Fibroblast of skin of right quadriceps (primary cell): Measurements from ENCODE around the gene NTNG1.
A peak's percentile ranks its signal among the peaks of the same experiment; 100 is the strongest.
"Not testable (repeated sequence)": the region's sequence is repeated elsewhere in the genome, so short reads cannot be mapped to it uniquely, and the experiment has no call there.

Experiments
- DNase-seq: peaks from one replicate; pipeline ENCODE4 v3.0.0-alpha.2; 2013

NTNG1 gene

DNA sequence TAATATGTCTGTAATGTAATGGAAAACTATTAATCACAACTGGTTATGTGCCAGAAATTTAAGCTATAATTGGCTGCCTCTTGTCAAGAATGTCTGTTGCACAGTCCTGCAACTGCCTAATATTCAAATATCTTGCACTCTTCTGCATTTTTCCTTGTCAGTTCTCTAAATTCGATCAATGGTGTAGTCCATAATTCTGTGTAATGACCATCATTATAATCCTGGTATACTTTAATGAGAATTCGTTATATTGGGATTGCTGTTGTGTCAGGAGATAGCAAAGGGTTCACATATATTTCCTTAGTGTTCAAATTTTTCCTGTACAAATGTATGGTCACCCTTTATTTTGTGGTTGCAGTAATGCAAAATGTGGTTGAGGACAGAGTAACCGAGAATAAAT lies 4.8 kb downstream of the NTNG1 start:
- peak; percentile 15 for DNase-seq

DNA sequence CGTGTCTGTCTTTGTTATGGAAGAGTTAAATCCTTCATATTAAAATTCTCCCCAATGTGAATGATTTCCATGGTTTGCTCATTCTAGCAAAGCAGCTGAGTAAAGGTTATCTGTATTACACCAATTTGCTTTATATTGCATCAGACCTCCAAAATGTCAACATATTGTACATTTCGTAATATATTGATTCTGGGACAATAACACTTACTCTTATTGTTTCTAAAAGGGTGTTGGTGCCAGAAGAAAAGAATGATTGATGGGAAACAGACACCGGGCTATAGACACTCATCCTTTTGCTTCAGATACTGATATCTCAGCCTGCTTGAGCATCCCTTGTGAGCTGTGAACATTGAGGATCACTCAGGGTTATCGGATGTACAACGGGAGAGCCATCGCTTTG lies 7.0 kb downstream of the NTNG1 start:
- no peak for DNase-seq

DNA sequence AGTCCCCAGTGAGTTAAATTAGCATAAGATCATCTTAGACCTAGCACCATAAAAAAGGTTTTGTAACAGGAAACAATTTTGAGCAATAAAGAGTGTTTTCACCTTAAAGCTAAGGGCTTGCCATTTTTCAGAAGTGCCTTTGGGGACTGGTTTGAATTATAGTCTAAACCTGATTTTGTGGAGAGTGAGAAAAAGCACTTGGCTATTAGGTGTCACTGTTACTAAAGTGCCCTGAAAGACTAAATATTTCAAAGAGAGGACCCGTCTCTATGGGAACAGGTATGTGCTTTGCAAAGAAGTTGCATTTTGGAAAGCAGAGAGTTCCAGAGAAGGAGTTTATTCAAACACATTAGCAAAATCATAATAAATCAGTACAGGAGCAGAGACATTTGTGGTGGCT lies 9.1 kb downstream of the NTNG1 start:
- DNase-seq = no peak

DNA sequence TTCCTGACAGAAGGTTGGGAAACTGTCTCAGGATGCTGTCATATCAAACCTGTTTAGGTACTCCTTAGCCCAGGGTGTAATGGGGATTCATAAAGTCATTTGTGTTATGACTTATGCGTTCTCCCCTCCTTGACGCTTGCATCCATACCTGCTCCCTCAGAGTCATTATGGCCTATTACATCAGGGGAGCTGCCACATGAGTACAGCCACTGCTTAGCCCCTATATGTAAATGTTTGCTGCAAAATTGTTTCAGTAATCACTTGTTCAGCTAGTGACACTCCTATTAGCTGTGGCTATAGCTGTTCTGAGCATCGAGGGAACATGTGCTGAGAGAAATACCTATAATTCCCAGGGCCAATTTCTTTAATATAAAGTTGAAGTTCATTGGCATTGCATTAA lies 10.5 kb downstream of the NTNG1 start:
- no peak for DNase-seq

DNA sequence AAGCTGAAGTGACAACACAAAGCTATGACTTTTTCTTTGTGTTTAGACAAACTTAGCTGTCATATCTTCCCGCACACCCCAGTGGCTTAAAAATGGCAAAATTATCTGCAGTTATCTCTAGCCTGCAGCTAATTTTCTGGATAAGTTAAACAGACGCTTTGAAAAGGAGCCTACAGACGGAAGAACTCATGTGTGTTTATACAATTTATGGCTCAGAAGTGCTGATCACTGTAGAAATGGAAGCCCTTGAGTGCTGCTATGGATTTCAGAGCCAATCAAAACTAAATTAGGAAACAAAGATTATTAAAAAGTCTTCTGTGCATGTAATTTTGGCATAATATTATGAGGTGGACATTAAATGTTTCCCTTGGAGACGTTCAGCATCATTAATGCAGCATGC lies 11.6 kb downstream of the NTNG1 start:
- no peak for DNase-seq

DNA sequence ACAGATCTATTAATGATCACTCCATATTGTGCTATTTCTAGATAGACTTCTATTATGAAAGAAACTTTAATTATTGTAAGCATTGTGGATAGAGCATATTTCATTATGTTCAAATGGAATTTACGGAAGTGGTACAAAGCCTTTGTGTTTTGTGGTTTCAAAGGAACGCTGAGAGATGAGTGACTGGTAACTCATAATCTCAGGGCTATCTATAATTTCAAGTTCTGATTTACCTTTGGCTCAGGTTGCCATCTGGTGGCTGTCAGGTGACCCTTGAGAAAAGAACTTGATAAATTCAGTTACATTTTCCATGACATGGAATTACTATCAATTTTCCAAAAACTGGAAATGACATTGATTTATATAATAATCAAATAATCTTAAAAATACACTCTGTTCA lies 12.2 kb downstream of the NTNG1 start:
- peak; percentile 13 for DNase-seq

DNA sequence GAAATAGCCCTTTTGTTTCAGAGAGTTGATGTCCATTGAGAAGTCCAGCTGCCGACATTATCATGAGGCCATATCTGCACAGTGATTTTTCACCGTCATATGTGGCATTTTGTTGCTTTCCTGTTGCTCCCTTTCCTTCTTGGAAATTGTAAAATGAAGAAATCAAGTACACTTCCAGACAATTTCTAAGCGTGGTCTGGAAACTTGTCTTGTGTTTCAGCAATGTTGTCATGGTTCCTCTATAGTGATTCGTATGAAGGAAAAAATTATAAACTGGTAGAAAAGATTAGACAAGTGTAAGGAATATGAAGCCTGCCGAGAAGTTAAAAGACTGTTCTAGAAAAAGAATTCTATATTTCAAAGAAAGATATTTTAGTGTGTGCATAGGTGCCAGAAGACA lies 17.7 kb downstream of the NTNG1 start:
- no peak for DNase-seq

DNA sequence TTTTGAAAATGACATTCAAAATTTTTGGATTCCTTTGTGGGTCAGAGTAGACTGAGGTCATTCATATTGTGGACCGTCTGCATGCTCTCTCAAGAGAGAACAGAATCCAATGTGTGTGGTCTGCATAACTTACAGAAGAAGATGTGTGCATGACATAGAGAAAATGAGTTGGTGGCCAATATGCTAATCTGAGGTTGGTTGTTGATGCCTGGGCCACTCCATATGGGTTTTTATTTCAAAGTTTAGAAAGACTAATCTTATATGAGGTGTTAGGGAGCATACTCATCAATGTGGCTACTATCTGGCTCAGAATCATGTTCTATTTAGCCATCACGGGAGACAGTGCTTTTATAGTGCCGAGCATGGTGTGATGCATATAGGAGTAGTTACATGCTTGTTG lies 18.2 kb downstream of the NTNG1 start:
- DNase-seq = no peak

DNA sequence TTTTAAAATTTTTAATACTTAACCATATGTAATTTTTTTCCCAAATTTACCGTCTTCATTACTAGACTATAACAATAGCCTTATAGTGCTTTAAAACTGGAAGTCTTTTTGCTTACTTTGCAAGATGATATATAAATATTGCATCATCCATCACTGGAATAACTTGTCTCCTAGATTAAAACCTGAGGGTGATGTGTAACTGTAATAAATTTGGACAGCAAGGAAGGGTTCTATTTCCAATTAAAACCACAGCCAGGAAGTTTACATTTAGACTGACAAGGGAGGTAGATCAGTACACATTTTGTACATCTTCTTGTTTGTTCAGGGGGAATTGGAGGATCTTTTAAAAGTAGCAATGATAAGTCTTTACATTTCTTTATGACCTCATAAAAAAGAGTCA lies 21.9 kb downstream of the NTNG1 start:
- DNase-seq = peak; percentile 38

DNA sequence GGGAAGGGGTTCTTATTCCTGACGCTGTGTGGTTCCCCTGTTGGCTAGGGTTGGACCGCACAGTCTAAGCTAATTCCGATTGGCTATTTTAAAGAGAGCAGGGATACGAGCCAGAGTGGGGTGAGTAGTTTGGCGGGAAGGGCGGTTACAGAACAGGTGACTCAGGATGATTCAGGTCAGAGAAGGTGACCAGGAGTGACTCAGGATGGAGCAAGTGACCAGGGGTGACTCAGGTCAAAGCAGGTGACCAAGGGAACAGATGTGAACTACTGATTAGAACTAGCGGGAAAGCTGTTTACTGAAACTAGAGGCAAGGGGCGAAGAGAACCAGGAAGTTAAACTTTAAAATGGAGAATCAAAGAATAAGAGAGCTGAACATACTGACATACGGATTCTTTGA lies 24.1 kb downstream of the NTNG1 start:
- not testable (repeated sequence) for DNase-seq

DNA sequence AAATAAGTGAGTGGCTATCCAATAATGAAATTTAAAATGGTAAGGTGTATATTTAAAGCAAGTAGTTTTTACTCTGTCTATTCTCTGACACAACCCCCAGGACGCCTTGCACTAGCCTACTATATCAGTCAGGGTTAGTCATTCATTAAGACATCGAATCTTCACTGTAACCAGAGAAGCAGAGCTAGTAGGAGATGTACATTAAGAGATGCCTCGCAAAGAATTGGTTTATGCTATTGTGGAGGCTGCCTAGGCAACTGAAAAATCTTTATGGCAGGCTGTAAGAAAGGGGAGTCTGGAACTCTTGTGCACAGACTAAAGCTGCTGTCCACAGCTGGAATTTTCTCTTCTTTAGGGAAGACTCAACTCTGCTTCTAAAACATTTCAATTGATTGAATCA lies 28.8 kb downstream of the NTNG1 start:
- peak; percentile 57 for DNase-seq

DNA sequence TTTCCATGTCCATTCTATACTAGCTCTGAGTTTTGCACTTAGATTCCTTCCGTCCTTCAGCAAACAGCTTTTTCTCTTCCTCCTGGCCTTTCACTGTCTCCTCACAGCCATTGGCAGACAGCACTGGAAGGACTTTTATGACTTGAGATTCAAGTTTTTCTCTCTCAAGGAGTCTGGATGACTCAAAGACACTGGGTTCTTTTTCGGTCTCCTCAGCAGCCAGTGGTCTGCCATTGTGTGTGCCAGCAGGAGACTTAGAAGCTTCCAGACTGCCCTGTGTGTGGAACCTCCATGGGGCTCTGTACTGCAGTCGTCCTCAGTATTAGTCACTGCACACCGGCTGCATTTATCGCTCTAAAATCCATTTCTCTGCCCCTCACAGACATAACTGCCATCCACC lies 30.5 kb downstream of the NTNG1 start:
- no peak for DNase-seq

DNA sequence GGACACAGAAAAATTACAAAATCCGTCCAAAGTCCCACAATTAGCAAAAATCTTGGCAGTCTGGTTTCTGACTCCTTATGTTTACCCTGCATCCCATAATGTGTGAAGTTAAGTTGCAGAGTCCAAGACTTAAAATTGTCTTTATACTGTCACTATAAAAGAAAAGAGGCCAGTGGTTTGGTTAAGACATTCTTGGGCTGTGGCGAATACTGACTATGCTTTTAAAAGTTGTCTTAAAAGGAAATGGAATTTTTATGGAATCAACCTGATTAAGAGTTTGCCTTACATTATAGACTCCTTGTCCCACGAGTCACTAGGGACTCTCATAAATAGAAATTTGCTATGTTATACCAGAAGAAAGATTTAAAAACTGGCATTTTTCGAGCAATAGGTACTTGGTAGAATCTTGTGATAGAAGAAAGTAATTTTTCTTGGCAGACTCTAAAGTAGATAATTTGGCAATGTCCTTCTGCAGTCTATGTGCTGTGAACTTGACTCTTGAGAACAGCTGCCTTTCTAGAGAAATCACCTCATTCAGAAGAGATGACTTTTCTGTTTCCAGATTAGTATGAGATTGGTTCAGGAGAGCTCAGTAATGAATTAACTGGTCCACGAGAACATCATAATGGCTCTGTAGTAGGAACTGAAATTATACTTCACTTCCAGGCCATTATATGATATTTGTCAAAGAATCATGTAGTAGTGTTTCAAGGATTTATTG lies 31.8 kb downstream of the NTNG1 start:
- peak; percentile 34 for DNase-seq

DNA sequence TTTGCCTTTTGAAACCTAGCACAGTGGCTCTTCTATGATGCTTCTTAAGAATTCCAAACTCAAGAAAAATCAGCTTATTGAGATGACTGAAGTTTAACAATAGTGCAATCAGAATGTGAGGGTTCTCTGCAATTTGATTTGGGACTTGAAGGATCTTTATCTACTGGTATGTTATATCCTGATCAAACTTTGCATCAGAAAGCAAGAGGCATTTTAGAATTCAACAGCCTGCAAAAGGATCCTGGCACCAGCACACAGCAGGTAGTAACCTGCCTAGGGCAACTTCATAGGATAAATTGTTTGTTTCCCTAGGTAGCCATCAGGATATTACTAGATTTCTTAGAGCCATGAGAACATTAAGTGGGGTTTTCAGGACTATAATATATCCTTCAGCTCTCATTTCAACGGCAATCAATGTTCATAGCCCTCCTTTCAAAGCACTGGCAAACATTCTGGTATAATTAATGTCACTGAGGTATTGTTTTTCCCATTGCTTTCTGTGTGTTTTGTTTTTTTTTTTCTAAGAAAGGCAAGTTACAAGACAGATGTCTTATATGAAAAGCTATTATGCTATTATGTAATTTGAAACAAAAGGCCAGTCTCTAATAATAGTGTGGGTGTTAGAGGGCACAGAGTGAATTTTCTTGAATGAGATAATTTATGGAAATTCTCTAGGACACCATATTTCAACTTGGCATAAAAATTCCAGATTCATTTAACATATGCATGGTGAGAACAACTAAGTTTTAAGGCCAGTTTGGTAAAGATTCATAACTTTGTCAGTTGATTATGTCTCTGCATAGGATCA lies 34.5 kb downstream of the NTNG1 start:
- DNase-seq = no peak

DNA sequence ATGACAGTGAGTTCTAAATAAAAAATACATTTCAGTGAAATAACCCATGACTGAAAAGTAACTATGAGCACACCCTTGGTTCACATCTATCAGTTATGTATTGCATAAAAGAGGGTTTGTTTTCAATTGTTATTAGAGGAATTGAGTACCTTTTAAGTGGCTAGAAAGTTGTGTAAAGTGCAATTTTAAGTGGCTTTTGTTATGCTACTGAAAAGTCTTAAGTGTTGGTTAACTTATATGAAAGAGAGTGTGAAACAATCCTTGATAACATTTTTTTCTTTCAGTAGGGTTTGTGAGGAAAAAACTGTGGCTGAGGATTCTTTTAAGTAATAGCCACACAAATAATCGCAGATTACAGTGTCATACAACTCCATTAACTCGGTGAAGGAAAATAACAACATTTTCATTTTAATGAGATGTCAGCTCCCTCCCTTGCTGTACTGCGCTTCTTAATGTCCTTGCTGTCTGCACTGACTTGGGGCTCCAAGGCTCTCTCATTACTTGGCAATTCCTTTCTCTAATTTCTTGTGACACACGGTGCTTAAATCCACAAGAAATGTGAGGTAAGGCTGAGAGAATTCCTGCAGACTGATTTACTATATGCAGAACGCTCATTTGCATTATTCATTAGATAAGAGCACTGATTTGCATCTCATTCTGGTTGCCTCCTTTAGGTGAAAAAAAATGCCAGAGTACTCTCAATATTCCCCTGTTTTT lies 40.6 kb downstream of the NTNG1 start:
- peak; percentile 38 for DNase-seq

DNA sequence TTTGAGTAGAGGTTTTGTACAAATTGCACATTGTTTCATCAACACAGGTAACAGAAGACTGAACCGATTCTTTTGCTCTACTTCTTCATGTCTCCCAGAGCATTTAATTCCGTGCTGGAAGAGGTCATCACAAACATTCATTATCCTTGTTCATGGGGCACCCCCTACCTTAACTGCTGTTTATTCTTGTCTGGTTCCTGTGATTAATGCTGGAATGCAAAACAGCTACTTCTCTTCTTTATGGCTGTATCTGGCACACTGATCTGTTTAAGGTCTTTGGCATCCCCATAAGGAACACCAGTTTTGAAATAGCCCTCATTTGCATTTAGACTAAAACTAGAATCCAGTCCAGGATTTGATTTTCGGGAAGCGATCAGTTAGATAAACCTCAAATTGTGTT lies 42.2 kb downstream of the NTNG1 start:
- DNase-seq = peak; percentile 54

DNA sequence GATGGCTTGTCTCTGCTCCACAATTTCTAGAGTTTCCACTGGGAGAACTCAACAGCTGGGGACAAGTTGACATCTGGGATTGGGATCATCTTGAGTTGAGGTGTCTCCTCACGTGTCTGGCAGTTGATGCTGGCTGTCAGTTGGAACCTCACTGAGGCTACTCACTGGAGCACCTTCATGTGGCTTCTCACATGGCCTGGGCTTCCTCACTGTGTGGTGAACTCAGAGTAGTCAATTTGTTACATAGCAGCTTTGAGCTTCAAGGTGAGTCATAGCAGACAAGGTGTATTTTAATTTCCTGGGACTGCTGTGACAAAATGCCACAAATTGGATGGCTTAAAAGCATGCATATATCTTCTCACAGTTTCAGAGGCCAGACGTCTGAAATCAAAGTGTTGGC lies 44.0 kb downstream of the NTNG1 start:
- no peak for DNase-seq

DNA sequence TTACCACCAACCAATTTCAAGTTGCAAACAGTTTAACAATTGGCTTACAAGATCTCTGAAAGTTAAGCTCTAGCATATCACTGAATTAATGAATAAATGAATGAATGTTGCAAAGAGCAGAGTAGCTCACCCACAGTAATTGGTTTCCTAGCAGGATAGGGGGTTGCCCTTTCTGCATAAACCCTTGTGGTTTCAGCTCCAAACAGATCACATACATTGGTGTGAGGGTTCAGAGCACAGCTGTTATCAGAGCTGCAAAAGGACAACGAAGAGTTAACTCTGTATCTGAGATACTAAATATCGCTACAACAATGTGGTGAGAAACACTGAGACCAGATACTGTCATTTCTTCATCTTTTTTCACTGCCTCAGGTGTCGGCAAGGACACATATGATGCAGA lies 46.6 kb downstream of the NTNG1 start:
- DNase-seq = no peak

DNA sequence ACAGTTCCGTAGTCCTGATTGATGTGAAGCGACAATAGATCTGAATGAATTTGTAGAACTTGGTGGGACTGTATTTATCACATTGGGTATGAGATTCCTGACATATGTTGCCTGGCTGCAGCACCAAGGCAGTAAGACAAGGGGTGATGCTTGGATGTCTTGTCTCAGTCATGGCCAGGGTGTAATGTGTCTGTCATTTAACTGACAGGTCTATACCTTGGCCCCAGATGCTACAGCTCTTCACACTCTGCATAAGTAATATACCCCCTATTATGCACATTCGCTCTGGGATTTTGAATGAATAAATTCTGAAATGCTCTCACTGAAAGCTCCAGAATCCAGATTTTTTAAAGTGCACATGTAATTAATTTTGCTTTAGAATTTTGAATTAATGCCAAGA lies 47.3 kb downstream of the NTNG1 start:
- no peak for DNase-seq

DNA sequence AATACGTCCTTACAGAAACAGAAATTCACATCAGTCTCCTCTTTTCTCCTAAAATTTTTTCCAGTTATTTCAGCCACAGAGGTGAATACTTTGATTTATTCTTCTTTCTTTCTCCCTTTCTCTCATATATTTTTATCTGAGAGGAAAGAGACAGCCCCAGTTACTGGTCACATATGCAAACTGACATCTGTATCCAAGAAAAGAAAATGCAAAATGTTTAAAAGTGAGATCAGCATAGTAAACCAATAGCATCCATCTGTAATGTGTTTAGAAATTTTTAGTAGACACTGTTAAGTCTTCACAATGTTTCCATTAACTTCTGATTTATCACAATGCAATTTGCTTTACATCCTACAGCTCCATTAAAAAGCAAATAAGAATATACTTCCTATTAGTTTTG lies 53.5 kb downstream of the NTNG1 start:
- DNase-seq = no peak

DNA sequence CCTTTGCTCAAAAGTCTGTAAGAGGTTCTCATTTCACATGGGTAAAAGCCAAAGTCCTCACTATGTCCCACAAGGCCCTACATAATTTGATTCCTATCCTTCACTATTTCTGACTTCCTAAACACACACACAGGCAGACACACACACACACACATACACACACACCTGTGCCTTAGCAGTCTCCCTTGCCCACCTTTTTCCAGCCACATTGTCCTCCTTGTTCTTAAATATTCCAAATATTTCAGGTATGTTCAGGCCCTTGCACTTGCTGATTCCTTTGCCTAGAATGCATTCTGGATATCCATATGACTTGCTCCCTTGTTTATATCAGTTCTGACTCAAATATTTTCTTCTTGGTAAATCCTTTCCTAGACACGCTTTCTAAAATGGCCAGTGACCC lies 54.6 kb downstream of the NTNG1 start:
- no peak for DNase-seq

DNA sequence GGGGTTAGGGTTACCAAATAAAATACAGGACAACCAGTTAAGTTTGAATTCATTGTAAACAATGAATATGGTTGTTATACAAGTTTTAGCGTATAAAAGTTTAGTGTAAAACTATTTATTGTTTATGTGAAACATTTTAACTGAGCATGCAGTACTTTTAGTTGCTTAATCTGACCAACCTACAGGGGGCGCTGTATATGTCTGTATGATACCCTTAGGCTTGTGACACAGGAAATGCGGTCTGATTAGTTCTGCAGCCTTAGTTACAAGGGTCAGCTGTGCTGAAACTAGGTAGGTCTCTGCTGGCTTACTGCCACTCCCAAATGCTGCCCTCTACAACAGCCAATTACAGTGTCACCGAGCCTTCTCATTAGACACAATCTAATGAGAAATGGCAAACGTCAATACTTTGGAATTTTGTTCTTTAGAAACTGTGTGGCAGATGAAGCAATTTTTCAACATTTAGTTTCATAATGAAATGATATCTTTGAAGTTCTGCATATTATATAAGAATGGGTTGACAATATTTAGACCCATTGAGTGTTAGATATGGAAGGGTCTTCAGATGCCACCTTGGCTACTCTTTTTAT lies 56.2 kb downstream of the NTNG1 start:
- no peak for DNase-seq

DNA sequence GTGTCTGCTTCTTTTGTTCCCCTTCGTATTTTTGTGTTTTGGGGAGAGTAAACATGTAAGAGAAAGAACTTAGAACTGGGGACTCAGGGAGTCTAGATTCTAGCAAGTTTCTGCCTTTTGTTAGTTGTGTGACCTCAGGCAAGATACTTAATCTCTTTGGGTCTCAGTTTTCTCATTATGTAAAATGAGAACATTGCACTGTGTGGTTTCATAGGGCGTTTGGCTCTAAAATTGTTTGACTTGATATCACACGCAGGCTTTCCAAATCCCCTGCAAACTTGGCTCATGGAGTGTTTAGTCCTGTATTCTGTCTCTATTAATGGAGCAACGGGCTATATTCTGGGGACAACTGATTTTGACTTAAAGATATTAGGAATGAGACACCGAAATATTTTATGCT lies 57.7 kb downstream of the NTNG1 start:
- no peak for DNase-seq

DNA sequence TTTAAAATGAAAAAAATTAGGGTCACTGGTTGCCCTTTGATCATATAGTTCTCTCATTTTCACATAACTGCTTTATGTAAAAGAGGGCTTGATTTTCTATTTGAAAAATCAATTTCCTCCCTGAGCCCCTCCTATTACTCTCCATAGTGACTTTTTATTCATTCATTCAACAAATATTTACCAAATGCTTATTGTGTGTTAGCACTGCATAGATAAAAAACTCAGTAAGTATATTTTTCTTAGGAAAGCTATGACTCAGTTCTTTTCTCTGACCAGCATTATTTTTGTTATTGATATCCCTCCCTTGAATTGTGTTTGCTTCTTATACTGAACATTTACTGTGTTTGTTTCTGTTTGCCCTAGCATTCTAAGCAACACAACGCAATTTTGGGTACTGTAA lies 59.8 kb downstream of the NTNG1 start:
- DNase-seq = no peak
